Caco-2 (cell line): ENCODE data around the gene SARDH. TPM values are rescaled to one million over a fixed set of nuclear protein-coding genes. Genes with fewer than 3 reads are reported as not detected.

ENCODE experiments used
- BruUV-seq: library from RNA; stranded (reverse); fragments of 400-500 nt; replicated peaks from 2 replicates; lab custom pipeline; 2021; lab: Mats Ljungman, UMichigan
- CTCF ChIA-PET: fragments of 300-600 bp; sonication (Branson Sonifier 250); formaldehyde crosslinking; loops from one replicate; lab custom pipeline; 2022; ENCODE audit warnings: antibody characterized with exemption; lab: Charles Lee
- POLR2A ChIA-PET: fragments of 300-600 bp; sonication (Branson Sonifier 250); formaldehyde crosslinking; loops from one replicate; lab custom pipeline; 2022; ENCODE audit warnings: antibody characterized with exemption; lab: Charles Lee
- DNase-seq, 2 experiments: peaks; one replicate each; pipeline versions ENCODE4 v3.0.0 to v3.0.0-alpha.2; 2020 to 2022
- H3K27me3 ChIP-seq: replicated peaks from 2 replicates; pipeline ENCODE4 v1.6.0; 2011; ENCODE audit warnings: low read length; ENCODE audit not compliant: control insufficient read depth, insufficient read depth
- H3K36me3 ChIP-seq: 2 replicates; pipeline ENCODE4 v1.5.1; 2011; ENCODE audit warnings: low read length; ENCODE audit not compliant: control insufficient read depth, insufficient read depth
- H3K4me1 ChIP-seq: fragments of 250-450 bp; sonication (Bioruptor Pico); 2 replicates; pipeline ENCODE4 v1.5.1; 2020; ENCODE audit warnings: mild to moderate bottlenecking
- H3K4me3 ChIP-seq: 2 replicates; pipeline ENCODE4 v1.5.1; 2011; ENCODE audit warnings: low read depth, mild to moderate bottlenecking, control low read depth, low read length
- H3K9me3 ChIP-seq: fragments of 250-450 bp; sonication (Bioruptor Pico); 2 replicates; pipeline ENCODE4 v1.5.1; 2020; ENCODE audit warnings: mild to moderate bottlenecking, moderate library complexity
- H3K27ac Mint-ChIP-seq: one replicate; pipeline ENCODE4 v1.8.0; 2022; ENCODE audit warnings: mixed read lengths; ENCODE audit not compliant: unreplicated experiment
- H3K27me3 Mint-ChIP-seq: one replicate; pipeline ENCODE4 v1.8.0; 2022; ENCODE audit warnings: mixed read lengths; ENCODE audit not compliant: insufficient read depth, unreplicated experiment
- H3K36me3 Mint-ChIP-seq: one replicate; pipeline ENCODE4 v1.8.0; 2022; ENCODE audit warnings: mild to moderate bottlenecking, mixed read lengths; ENCODE audit not compliant: insufficient read depth, unreplicated experiment
- H3K4me1 Mint-ChIP-seq: one replicate; pipeline ENCODE4 v1.8.0; 2022; ENCODE audit warnings: low read depth, mixed read lengths; ENCODE audit not compliant: unreplicated experiment
- H3K4me3 Mint-ChIP-seq: one replicate; pipeline ENCODE4 v1.8.0; 2022; ENCODE audit warnings: mild to moderate bottlenecking, moderate library complexity, mixed read lengths; ENCODE audit not compliant: unreplicated experiment
- H3K9me3 Mint-ChIP-seq: one replicate; pipeline ENCODE4 v1.8.0; 2022; ENCODE audit warnings: mixed read lengths; ENCODE audit not compliant: unreplicated experiment
- CTCF ChIP-seq, 2 experiments: fragments of 200-600 bp in 1 of 2; IDR thresholded peaks; 1 replicate in 1 of 2; 2 replicates in 1 of 2; pipeline versions ENCODE4 v1.5.1 to v1.8.0; 2011 to 2022; ENCODE audit warnings: antibody characterized with exemption in 1 of 2, control low read depth in 1 of 2, inconsistent platforms in 1 of 2, low read depth in 1 of 2, low read length in 1 of 2, mild to moderate bottlenecking in 1 of 2, moderate library complexity in 1 of 2; ENCODE audit not compliant: insufficient read depth in 1 of 2, severe bottlenecking in 1 of 2, unreplicated experiment in 1 of 2
- intact Hi-C: fragments of 100-400 bp; cut with micrococcal nuclease; formaldehyde crosslinking; loops from one replicate; pipeline ENCODE4 v1.10.0; 2022; ENCODE audit not compliant: unreplicated experiment
- total RNA-seq: library from RNA; stranded (reverse); gene quantifications from 2 replicates; pipeline ENCODE4 v1.2.3, GENCODE V29; 2022

Gene SARDH
- total RNA-seq, 1 experiment from 2014 or later = 0.36 TPM

GRCh38 chr9:133734590-133735414 is 3.4 kb downstream of the SARDH start:
- Mint-ChIP-seq H3K27ac (no peak overlapping the region), H3K36me3 (no peaks in the 10 kb centered on the region), H3K9me3 (no peaks in the 10 kb centered on the region), H3K4me3 (no peak overlapping the region), H3K4me1 (no peaks in the 10 kb centered on the region), H3K27me3 (peaks cover 4% of the 10 kb centered on the region)
- DNase-seq = peak in 1 of 2 experiments; percentile 28
- no peaks in the 10 kb centered on the region for H3K27me3 ChIP-seq
- BruUV-seq = no TSS peak
- intact Hi-C loops = no loop called here
- ChIA-PET CTCF (interaction anchor here (1.0 kb wide), 1 partner anchor 8 kb away, joined by 3 read pairs; no protein-coding TSS in a partner anchor), POLR2A (no interaction called here)
- TF ChIP-seq CTCF (IDR thresholded peaks at IDR 0.05; ENCODE audit: insufficient read depth in 1 of 2, low read depth in 1 of 2, low read length in 1 of 2, severe bottlenecking in 1 of 2, unreplicated experiment in 1 of 2) = no peak
- no peaks in the 10 kb centered on the region for H3K36me3 ChIP-seq
- no peaks in the 10 kb centered on the region for H3K9me3 ChIP-seq
- H3K4me1 ChIP-seq = peaks cover 4% of the 10 kb centered on the region; the same call in 1 of the 2 replicates
- no peak overlapping the region for H3K4me3 ChIP-seq

- H3K4me3 ChIP-seq = no peak overlapping the region
- Mint-ChIP-seq H3K27ac (no peak overlapping the region), H3K4me3 (no peak overlapping the region), H3K36me3 (no peaks in the 10 kb centered on the region), H3K27me3 (peaks cover 5% of the 10 kb centered on the region), H3K9me3 (no peaks in the 10 kb centered on the region), H3K4me1 (no peaks in the 10 kb centered on the region)
- TF ChIP-seq CTCF (IDR thresholded peaks at IDR 0.05; ENCODE audit: insufficient read depth in 1 of 2, low read depth in 1 of 2, low read length in 1 of 2, severe bottlenecking in 1 of 2, unreplicated experiment in 1 of 2) = no peak
- POLR2A ChIA-PET = no interaction called here
- H3K36me3 ChIP-seq = no peaks in the 10 kb centered on the region
- DNase-seq = peak in 1 of 2 experiments; percentile 28
- CTCF ChIA-PET = interaction anchor here (1.7 kb wide), 1 partner anchor 9 kb away, joined by 6 read pairs; no protein-coding TSS in a partner anchor
- BruUV-seq = no TSS peak
- intact Hi-C loops = no loop called here
- no peaks in the 10 kb centered on the region for H3K9me3 ChIP-seq
- no peaks in the 10 kb centered on the region for H3K4me1 ChIP-seq
- H3K27me3 ChIP-seq = no peaks in the 10 kb centered on the region
Observed at GRCh38 chr9:133733796-133734533, 4.2 kb downstream of the SARDH start.

GRCh38 chr9:133733421-133733795 is 4.7 kb downstream of the SARDH start:
- intact Hi-C loops = no loop called here
- TF ChIP-seq CTCF (IDR thresholded peaks at IDR 0.05; ENCODE audit: insufficient read depth in 1 of 2, low read depth in 1 of 2, low read length in 1 of 2, severe bottlenecking in 1 of 2, unreplicated experiment in 1 of 2) = no peak
- no TSS peak for BruUV-seq
- no peak for DNase-seq
- ChIA-PET POLR2A (no interaction called here), CTCF (interaction anchor here (1.7 kb wide), 1 partner anchor 9 kb away, joined by 6 read pairs; no protein-coding TSS in a partner anchor)
- Histone ChIP-seq H3K9me3 (no peaks in the 10 kb centered on the region), H3K27me3 (no peaks in the 10 kb centered on the region), H3K36me3 (no peaks in the 10 kb centered on the region), H3K4me3 (no peak overlapping the region), H3K4me1 (no peaks in the 10 kb centered on the region)
- no peak overlapping the region for H3K27ac Mint-ChIP-seq
- H3K36me3 Mint-ChIP-seq = no peaks in the 10 kb centered on the region
- H3K4me3 Mint-ChIP-seq = no peak overlapping the region
- H3K4me1 Mint-ChIP-seq = no peaks in the 10 kb centered on the region
- no peaks in the 10 kb centered on the region for H3K9me3 Mint-ChIP-seq
- H3K27me3 Mint-ChIP-seq = peaks cover 8% of the 10 kb centered on the region
